ENCODE results near the gene ZBTB3. TPM values are rescaled to one million over a fixed set of nuclear protein-coding genes. Genes with fewer than 3 reads are reported as not detected.
A peak's percentile ranks its signal among the peaks of the same experiment; 100 is the strongest.

Gene ZBTB3
- 7.1 and 11.6 TPM in 2 replicates for total RNA-seq (2022)
- Bru-seq, nascent RNA, result percentile 56 among the genes with signal in this experiment
- BruChase-seq, experiment 1, labeled RNA remaining after a 6-hour chase, result percentile 53 among the genes with signal in this experiment
- BruChase-seq, experiment 2, labeled RNA remaining after a 2-hour chase, result percentile 81 among the genes with signal in this experiment
- long read RNA-seq, transcript ZBTB3-201 (2 exons, 2,978 nt), result major isoform, 6 of 7 reads
- long read RNA-seq, partial matches to known transcripts, result 0 of 7 reads
- long read RNA-seq, other reads (novel, unspliced or antisense), result 0 of 7 reads

DNA sequence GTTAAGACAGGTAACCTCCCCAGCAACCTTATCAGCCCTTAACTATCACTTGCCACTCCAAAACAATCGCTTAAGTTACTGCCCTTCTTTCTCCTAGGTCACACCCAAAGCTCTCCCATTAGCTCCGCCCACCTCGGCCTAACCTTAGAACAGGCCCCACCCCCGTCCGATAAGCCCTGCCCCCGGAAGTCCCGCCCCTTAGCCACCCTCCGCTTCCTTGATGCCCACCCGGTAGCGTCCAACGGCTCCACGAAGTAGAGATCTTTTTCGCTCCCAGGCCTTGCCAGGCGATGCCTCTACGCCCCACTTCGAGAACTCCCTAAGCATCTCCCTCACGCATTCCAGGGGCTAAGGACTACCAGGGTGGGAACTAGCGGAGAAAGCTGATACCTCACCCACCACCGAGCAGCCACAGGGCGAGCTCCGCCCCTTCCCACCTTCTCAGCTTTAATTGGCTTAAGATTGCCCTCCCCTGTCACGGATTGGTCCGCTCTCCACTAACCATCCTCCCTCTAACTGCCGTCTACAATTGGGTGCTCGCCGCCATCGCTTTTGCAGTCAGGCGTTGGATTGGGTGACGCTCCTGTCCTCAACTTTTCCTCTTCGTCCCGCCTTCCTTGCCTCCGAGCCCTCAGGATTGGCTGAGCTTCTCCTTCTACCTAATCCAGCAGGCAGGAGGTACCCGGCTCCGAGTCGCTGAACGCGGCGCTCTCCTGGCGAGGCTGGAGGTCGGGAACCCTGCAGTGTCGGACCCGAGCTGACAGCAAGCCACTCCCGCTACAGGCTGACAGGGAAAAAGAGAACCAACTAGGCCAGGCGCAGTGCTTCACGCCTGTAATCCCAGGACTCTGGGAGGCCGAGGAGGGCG, at the start of gene ZBTB3:
ZBTB3 (minus strand) TSS at position 425 of the 868 bp plus-strand sequence. CDS start 496 bp downstream, outside the sequence.
- Mint-ChIP-seq H3K4me3 (ENCODE audit: unreplicated experiment) (peak within 1 kb of the TSS; percentile 98), H3K27ac (ENCODE audit: low read depth, unreplicated experiment) (peak within 1 kb of the TSS; percentile 96), H3K9me3 (ENCODE audit: unreplicated experiment) (no peaks in the 10 kb centered on the region), H3K27me3 (ENCODE audit: insufficient read depth, unreplicated experiment) (no peaks in the 10 kb centered on the region), H3K36me3 (ENCODE audit: insufficient read depth, unreplicated experiment) (peaks cover 17% of the 10 kb centered on the region), H3K4me1 (ENCODE audit: insufficient read depth, unreplicated experiment) (peaks cover 3% of the 10 kb centered on the region)
- peak; percentile 100 for DNase-seq (ENCODE audit: unreplicated experiment)
- no TSS peak for BruUV-seq (replicated peaks)
- ChIA-PET CTCF (interaction anchor here (0.6 to 1.8 kb wide), 9 partner anchors 12 to 1336 kb away, joined by 3 to 9 read pairs (median 4); partner anchors contain the start of genes HNRNPUL2 and TAF6L), POLR2A (interaction anchor here (0.6 to 6.7 kb wide), 46 partner anchors 9 to 1551 kb away, joined by 3 to 127 read pairs (median 5); partner anchors contain the start of genes AHNAK, B3GAT3, C11orf98 and CSKMT)
- intact Hi-C loops (cut with micrococcal nuclease), result loop anchor here (1.0 kb wide), 1 partner anchor 17 kb away; the partner anchor contains the start of gene TAF6L
- TF ChIP-seq, protein P1, sequence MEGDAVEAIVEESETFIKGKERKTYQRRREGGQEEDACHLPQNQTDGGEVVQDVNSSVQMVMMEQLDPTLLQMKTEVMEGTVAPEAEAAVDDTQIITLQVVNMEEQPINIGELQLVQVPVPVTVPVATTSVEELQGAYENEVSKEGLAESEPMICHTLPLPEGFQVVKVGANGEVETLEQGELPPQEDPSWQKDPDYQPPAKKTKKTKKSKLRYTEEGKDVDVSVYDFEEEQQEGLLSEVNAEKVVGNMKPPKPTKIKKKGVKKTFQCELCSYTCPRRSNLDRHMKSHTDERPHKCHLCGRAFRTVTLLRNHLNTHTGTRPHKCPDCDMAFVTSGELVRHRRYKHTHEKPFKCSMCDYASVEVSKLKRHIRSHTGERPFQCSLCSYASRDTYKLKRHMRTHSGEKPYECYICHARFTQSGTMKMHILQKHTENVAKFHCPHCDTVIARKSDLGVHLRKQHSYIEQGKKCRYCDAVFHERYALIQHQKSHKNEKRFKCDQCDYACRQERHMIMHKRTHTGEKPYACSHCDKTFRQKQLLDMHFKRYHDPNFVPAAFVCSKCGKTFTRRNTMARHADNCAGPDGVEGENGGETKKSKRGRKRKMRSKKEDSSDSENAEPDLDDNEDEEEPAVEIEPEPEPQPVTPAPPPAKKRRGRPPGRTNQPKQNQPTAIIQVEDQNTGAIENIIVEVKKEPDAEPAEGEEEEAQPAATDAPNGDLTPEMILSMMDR (IDR thresholded peaks at IDR 0.05; ENCODE audit: unreplicated experiment), result no peak

GRCh38 chr11:62801071-62801470, 47.1 kb upstream of the ZBTB3 start:
- no peak for DNase-seq (ENCODE audit: unreplicated experiment)
- intact Hi-C loops (cut with micrococcal nuclease), result no loop called here
- H3K27me3 Mint-ChIP-seq (ENCODE audit: insufficient read depth, unreplicated experiment), result no peaks in the 10 kb centered on the region
- H3K27ac Mint-ChIP-seq (ENCODE audit: low read depth, unreplicated experiment), result no peak overlapping the region
- BruUV-seq (replicated peaks), result no TSS peak
- TF ChIP-seq, protein P1 (IDR thresholded peaks at IDR 0.05; ENCODE audit: unreplicated experiment), result no peak
- POLR2A ChIA-PET, result interaction anchor here (0.7 to 2.2 kb wide), 9 partner anchors 8 to 79 kb away, joined by 3 to 16 read pairs (median 3); partner anchors contain the start of genes TAF6L, TMEM179B and WDR74
- no peak overlapping the region for H3K4me3 Mint-ChIP-seq (ENCODE audit: unreplicated experiment)
- CTCF ChIA-PET, result interaction anchor here (0.6 to 2.2 kb wide), 5 partner anchors 9 to 163 kb away, joined by 3 to 11 read pairs (median 4); partner anchors contain the start of gene TMEM223
- peaks cover 12% of the 10 kb centered on the region for H3K4me1 Mint-ChIP-seq (ENCODE audit: insufficient read depth, unreplicated experiment)
- H3K9me3 Mint-ChIP-seq (ENCODE audit: unreplicated experiment), result no peaks in the 10 kb centered on the region
- peaks cover 86% of the 10 kb centered on the region for H3K36me3 Mint-ChIP-seq (ENCODE audit: insufficient read depth, unreplicated experiment)

DNA sequence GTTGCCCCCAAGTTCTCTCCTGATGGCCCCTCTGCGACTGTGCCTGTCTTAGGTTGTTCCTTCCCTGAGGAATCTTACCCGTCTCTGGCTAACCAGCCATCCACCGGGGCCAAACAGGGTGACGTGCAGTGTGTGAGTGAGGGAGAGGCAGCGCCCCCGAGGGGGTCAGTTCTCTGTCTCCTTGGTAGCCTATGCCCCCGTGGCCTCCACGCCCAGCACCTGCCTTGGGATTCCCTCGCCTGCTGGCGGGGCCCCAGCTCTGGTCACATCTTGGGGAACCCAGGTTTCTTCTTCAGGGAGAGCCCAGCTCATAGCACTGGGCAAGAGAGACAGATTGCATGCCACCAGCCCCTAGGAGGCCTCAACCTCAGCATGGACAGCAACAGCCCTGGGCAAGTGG, 45.5 kb upstream of the ZBTB3 start:
- Mint-ChIP-seq H3K27ac (ENCODE audit: low read depth, unreplicated experiment) (no peak overlapping the region), H3K9me3 (ENCODE audit: unreplicated experiment) (no peaks in the 10 kb centered on the region), H3K27me3 (ENCODE audit: insufficient read depth, unreplicated experiment) (no peaks in the 10 kb centered on the region), H3K36me3 (ENCODE audit: insufficient read depth, unreplicated experiment) (peaks cover 89% of the 10 kb centered on the region), H3K4me1 (ENCODE audit: insufficient read depth, unreplicated experiment) (peaks cover 8% of the 10 kb centered on the region), H3K4me3 (ENCODE audit: unreplicated experiment) (no peak overlapping the region)
- POLR2A ChIA-PET, result no interaction called here
- no TSS peak for BruUV-seq (replicated peaks)
- CTCF ChIA-PET, result interaction anchor here (2.2 kb wide), 1 partner anchor 13 kb away, joined by 11 read pairs; no protein-coding TSS in a partner anchor
- TF ChIP-seq, protein P1 (IDR thresholded peaks at IDR 0.05; ENCODE audit: unreplicated experiment), result no peak
- no peak for DNase-seq (ENCODE audit: unreplicated experiment)
- intact Hi-C loops (cut with micrococcal nuclease), result no loop called here

Measured in MCF 10A (cell line).